Lower leg skin (tissue), 3 donors: ENCODE measurements around the gene TBC1D10B.

Source experiments
- POLR2A ChIP-seq, 2 donors: fragments of 450-650 bp; IDR thresholded peaks; one replicate each; pipeline ENCODE4 v1.6.1; 2016 to 2017; ENCODE audit warnings: antibody characterized with exemption in 2 of 2, mild to moderate bottlenecking in 1 of 2, moderate library complexity in 1 of 2
- TF ChIP-seq, protein P1 (sequence below), 3 donors: fragments of 450-650 bp; IDR thresholded peaks; one replicate each; pipeline ENCODE4 v1.5.1; 2016; ENCODE audit warnings: antibody characterized with exemption in 3 of 3, mild to moderate bottlenecking in 3 of 3, moderate library complexity in 2 of 3

DNA sequence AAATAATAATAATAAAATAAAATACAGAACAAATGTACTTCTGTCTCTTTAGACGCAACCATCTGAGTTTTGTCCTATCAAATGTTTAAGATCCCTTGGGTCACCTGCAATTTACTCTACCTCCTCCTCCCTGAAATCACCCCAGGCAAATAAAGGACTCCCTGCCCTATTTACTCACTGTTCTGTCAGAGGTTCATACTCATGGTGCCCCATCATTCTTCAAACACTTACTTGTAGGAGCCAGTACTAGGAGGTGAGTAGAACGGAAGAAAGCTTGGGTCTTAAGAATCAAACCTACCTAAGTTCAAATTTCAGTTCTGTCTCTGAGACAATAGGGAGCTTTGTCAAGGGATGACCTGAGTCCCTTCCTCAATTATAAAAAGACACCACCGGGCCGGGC, 3.8 kb downstream of the TBC1D10B start:
- TF ChIP-seq, protein P1, sequence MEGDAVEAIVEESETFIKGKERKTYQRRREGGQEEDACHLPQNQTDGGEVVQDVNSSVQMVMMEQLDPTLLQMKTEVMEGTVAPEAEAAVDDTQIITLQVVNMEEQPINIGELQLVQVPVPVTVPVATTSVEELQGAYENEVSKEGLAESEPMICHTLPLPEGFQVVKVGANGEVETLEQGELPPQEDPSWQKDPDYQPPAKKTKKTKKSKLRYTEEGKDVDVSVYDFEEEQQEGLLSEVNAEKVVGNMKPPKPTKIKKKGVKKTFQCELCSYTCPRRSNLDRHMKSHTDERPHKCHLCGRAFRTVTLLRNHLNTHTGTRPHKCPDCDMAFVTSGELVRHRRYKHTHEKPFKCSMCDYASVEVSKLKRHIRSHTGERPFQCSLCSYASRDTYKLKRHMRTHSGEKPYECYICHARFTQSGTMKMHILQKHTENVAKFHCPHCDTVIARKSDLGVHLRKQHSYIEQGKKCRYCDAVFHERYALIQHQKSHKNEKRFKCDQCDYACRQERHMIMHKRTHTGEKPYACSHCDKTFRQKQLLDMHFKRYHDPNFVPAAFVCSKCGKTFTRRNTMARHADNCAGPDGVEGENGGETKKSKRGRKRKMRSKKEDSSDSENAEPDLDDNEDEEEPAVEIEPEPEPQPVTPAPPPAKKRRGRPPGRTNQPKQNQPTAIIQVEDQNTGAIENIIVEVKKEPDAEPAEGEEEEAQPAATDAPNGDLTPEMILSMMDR (IDR thresholded peaks at IDR 0.05): no peak
- no peak for TF ChIP-seq POLR2A (IDR thresholded peaks at IDR 0.05)
